ENCODE measurements around the gene PLEKHG7. TPM values are rescaled to one million over a fixed set of nuclear protein-coding genes. Genes with fewer than 3 reads are reported as not detected.

Gene PLEKHG7
- total and polyA plus RNA-seq, 7 donors = not detected

GRCh38 chr12:92695056-92695455, 7.7 kb upstream of the PLEKHG7 start:
- H3K36me3 ChIP-seq (ENCODE audit: insufficient read depth in 1 of 2, low read depth in 1 of 2) = no peaks in the 10 kb centered on the region
- TF ChIP-seq, protein P1, sequence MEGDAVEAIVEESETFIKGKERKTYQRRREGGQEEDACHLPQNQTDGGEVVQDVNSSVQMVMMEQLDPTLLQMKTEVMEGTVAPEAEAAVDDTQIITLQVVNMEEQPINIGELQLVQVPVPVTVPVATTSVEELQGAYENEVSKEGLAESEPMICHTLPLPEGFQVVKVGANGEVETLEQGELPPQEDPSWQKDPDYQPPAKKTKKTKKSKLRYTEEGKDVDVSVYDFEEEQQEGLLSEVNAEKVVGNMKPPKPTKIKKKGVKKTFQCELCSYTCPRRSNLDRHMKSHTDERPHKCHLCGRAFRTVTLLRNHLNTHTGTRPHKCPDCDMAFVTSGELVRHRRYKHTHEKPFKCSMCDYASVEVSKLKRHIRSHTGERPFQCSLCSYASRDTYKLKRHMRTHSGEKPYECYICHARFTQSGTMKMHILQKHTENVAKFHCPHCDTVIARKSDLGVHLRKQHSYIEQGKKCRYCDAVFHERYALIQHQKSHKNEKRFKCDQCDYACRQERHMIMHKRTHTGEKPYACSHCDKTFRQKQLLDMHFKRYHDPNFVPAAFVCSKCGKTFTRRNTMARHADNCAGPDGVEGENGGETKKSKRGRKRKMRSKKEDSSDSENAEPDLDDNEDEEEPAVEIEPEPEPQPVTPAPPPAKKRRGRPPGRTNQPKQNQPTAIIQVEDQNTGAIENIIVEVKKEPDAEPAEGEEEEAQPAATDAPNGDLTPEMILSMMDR (IDR thresholded peaks at IDR 0.05) = no peak
- no peak for ATAC-seq
- H3K9me3 ChIP-seq = no peaks in the 10 kb centered on the region
- no peaks in the 10 kb centered on the region for H3K4me1 ChIP-seq
- intact Hi-C loops (cut with DNase I) = no loop called here
- no peak overlapping the region for H3K4me3 ChIP-seq
- no peak overlapping the region for H3K27ac ChIP-seq
- no peak for DNase-seq
- 96 to 99% (median 97%) methylated on average over 5 of the region's 5 CpGs for WGBS, 3 donors
- H3K27me3 ChIP-seq (ENCODE audit: insufficient read depth in 3 of 3, low read length in 2 of 3) = no peaks in the 10 kb centered on the region

DNA sequence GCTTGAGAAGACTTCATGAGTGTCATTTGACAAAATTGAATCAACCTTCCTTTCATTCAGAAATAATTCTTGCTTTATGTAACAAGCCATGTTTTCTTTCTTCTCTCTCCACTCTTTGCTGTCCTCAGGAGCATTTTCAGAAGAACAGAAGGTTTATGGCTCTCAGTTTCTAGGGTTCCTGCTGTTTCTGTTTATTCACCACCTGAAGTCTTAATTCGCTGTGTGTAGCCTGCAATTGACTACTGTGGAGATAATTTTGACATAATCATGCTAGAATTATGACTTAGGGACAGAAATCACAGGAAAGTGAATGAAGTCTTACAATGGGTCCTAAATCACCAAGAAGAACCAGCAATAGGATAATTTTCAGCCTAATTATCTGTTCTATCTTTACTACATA, 7.2 kb upstream of the PLEKHG7 start:
- Histone ChIP-seq H3K36me3 (ENCODE audit: insufficient read depth in 1 of 2, low read depth in 1 of 2) (no peaks in the 10 kb centered on the region), H3K27me3 (ENCODE audit: insufficient read depth in 3 of 3, low read length in 2 of 3) (no peaks in the 10 kb centered on the region), H3K9me3 (no peaks in the 10 kb centered on the region), H3K4me3 (no peak overlapping the region), H3K27ac (no peak overlapping the region), H3K4me1 (no peaks in the 10 kb centered on the region)
- 92 to 100% (median 95%) methylated on average over 1 of the region's 1 CpG for WGBS, 3 donors
- no peak for DNase-seq
- intact Hi-C loops (cut with DNase I) = no loop called here
- no peak for ATAC-seq
- TF ChIP-seq, protein P1 (IDR thresholded peaks at IDR 0.05) = no peak

- H3K27ac ChIP-seq = peak overlapping the region; percentile 33
- intact Hi-C loops (cut with DNase I) = no loop called here
- no peaks in the 10 kb centered on the region for H3K36me3 ChIP-seq (ENCODE audit: insufficient read depth in 1 of 2, low read depth in 1 of 2)
- DNase-seq (peak; percentile 26 to 67), ATAC-seq (peak in 2 of 4 donors; percentile 50 to 63)
- no peak overlapping the region for H3K4me3 ChIP-seq
- TF ChIP-seq, protein P1 (IDR thresholded peaks at IDR 0.05) = no peak
- H3K9me3 ChIP-seq = no peaks in the 10 kb centered on the region
- no peaks in the 10 kb centered on the region for H3K4me1 ChIP-seq
- no peaks in the 10 kb centered on the region for H3K27me3 ChIP-seq (ENCODE audit: insufficient read depth in 3 of 3, low read length in 2 of 3)
Measured at GRCh38 chr12:92696216-92696615, 6.6 kb upstream of the PLEKHG7 start.

GRCh38 chr12:92698474-92698873, 4.3 kb upstream of the PLEKHG7 start:
- Histone ChIP-seq H3K4me1 (no peaks in the 10 kb centered on the region), H3K4me3 (no peak overlapping the region), H3K27me3 (ENCODE audit: insufficient read depth in 3 of 3, low read length in 2 of 3) (no peaks in the 10 kb centered on the region), H3K9me3 (no peaks in the 10 kb centered on the region), H3K27ac (no peak overlapping the region), H3K36me3 (ENCODE audit: insufficient read depth in 1 of 2, low read depth in 1 of 2) (no peaks in the 10 kb centered on the region)
- TF ChIP-seq, protein P1 (IDR thresholded peaks at IDR 0.05) = no peak
- no peak for ATAC-seq
- no peak for DNase-seq
- intact Hi-C loops (cut with DNase I) = no loop called here

DNA sequence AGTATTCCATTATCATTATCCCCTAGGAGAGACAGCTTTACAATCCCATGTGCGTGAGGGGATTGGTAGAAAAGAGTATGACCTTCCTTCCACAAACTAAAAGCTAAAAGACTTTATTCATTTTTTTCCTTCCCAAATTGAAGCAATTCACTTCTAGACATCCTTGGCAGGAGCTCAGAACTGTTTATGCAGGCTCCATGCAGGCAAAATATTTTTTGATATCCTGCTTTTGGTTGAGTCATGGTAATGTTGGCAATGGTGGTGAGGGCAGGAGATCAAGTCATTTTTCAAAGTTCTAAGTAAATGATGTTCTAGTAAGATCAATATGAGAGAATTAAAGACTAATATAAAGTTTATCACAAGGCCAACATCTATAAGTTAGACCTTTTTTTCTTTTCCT, 1.3 kb upstream of the PLEKHG7 start:
- no peak overlapping the region for H3K27ac ChIP-seq
- no peak overlapping the region for H3K4me3 ChIP-seq
- TF ChIP-seq, protein P1 (IDR thresholded peaks at IDR 0.05) = no peak
- intact Hi-C loops (cut with DNase I) = no loop called here
- H3K27me3 ChIP-seq (ENCODE audit: insufficient read depth in 3 of 3, low read length in 2 of 3) = no peaks in the 10 kb centered on the region
- DNase-seq (no peak), ATAC-seq (no peak)
- H3K4me1 ChIP-seq = no peaks in the 10 kb centered on the region
- H3K9me3 ChIP-seq = no peaks in the 10 kb centered on the region
- no peaks in the 10 kb centered on the region for H3K36me3 ChIP-seq (ENCODE audit: insufficient read depth in 1 of 2, low read depth in 1 of 2)
- WGBS, 3 donors = 81 to 93% (median 92%) methylated on average over 1 of the region's 1 CpG
